Esophagus muscularis mucosa (tissue), 4 donors: Measurements from ENCODE around the gene SLC45A1. TPM values are rescaled to one million over a fixed set of nuclear protein-coding genes. Genes with fewer than 3 reads are reported as not detected.
A peak's percentile ranks its signal among the peaks of the same experiment; 100 is the strongest.

Experiments
- DNase-seq: peaks from one replicate; pipeline ENCODE4 v3.0.0-alpha.2; 2017; ENCODE audit errors: extremely low spot score
- H3K27ac ChIP-seq, 4 donors: fragments of 200-600 bp; sonication (generic); replicated peaks in 1 of 4; 1 replicate in 3 of 4; 2 replicates in 1 of 4; pipeline ENCODE4 v1.5.1; 2016 to 2019; ENCODE audit warnings: mild to moderate bottlenecking in 1 of 4
- H3K27me3 ChIP-seq, 4 donors: fragments of 200-600 bp; sonication (generic); one replicate each; pipeline versions ENCODE4 v1.5.1 to v1.6.0; 2016 to 2019
- H3K36me3 ChIP-seq, 4 donors: fragments of 200-600 bp; sonication (generic); one replicate each; pipeline ENCODE4 v1.5.1; 2016 to 2019
- H3K4me1 ChIP-seq, 4 donors: fragments of 200-600 bp; sonication (generic); one replicate each; pipeline ENCODE4 v1.5.1; 2016 to 2019
- H3K4me3 ChIP-seq, 4 donors: fragments of 200-600 bp; sonication (generic); 1 replicate in 2 of 4; 2 replicates in 2 of 4; pipeline ENCODE4 v1.5.1; 2016 to 2019; ENCODE audit warnings: mild to moderate bottlenecking in 4 of 4, moderate library complexity in 1 of 4
- H3K9me3 ChIP-seq, 4 donors: fragments of 200-600 bp; sonication (generic); 1 replicate in 3 of 4; 2 replicates in 1 of 4; pipeline ENCODE4 v1.5.1; 2016 to 2019
- CTCF ChIP-seq, 3 experiments: fragments of 200-600 bp in 2 of 3; fragments of 450-650 bp in 1 of 3; sonication (generic) in 2 of 3; IDR thresholded peaks; one replicate each; pipeline ENCODE4 v1.5.1; 2017 to 2019; ENCODE audit warnings: antibody characterized with exemption in 3 of 3, mild to moderate bottlenecking in 2 of 3, moderate library complexity in 1 of 3
- EP300 ChIP-seq: sonication (generic); formaldehyde crosslinking; IDR thresholded peaks from one replicate; pipeline ENCODE4 v1.6.1; 2017; ENCODE audit warnings: antibody characterized with exemption
- POLR2A ChIP-seq: fragments of 450-650 bp; IDR thresholded peaks from one replicate; pipeline ENCODE4 v1.6.1; 2017; ENCODE audit warnings: antibody characterized with exemption, moderate library complexity, mild to moderate bottlenecking, low read depth
- POLR2AphosphoS5 ChIP-seq, 2 donors: sonication (generic); formaldehyde crosslinking; IDR thresholded peaks; one replicate each; pipeline ENCODE4 v1.6.1; 2017; ENCODE audit warnings: antibody characterized with exemption in 2 of 2
- WGBS: methylation state at CpG from one replicate; pipeline ENCODE4 v1.1.5; 2018; 5-methylcytosine and 5-hydroxymethylcytosine counted together
- intact Hi-C: fragments of 100-400 bp; cut with DNase I; formaldehyde crosslinking; loops from one replicate; pipeline ENCODE4 v1.15.1; 2023
- total RNA-seq, 4 donors: library from RNA; depleted of rRNA; stranded (reverse); fragments of >200 nt; gene quantifications; one replicate each; pipeline versions ENCODE4 v1.1.0 to v1.2.1, GENCODE V29; 2016

SLC45A1 gene
- total RNA-seq, 4 donors from 2014 or later: 6.8 to 17.5 (median 10.7) TPM

GRCh38 chr1:8382051-8382505 lies 64.2 kb downstream of the SLC45A1 start:
- intact Hi-C loops: no loop called here
- Histone ChIP-seq H3K36me3 (peaks cover 0 to 18% (median 3%) of the 10 kb centered on the region in 4 donors), H3K4me1 (peaks cover 95 to 100% (median 97%) of the 10 kb centered on the region in 4 donors), H3K9me3 (no peaks in the 10 kb centered on the region), H3K27ac (peak overlapping the region; percentile 91 to 95 (median 93)), H3K27me3 (no peaks in the 10 kb centered on the region), H3K4me3 (no peak overlapping the region)
- no peak for DNase-seq
- TF ChIP-seq EP300: no peak
- no peak for TF ChIP-seq CTCF (IDR thresholded peaks at IDR 0.05)
- no peak for TF ChIP-seq POLR2A
- no peak for TF ChIP-seq POLR2AphosphoS5 (IDR thresholded peaks at IDR 0.05)
- WGBS: 95% methylated on average over 8 of the region's 9 CpGs

- Histone ChIP-seq H3K4me1 (peaks cover 94 to 100% (median 96%) of the 10 kb centered on the region in 4 donors), H3K9me3 (no peaks in the 10 kb centered on the region), H3K27ac (peak overlapping the region; percentile 91 to 95 (median 93)), H3K36me3 (peaks cover 0 to 18% (median 4%) of the 10 kb centered on the region in 4 donors), H3K4me3 (no peak overlapping the region), H3K27me3 (no peaks in the 10 kb centered on the region)
- WGBS: 68% methylated on average over 15 of the region's 15 CpGs
- intact Hi-C loops: no loop called here
- no peak for DNase-seq
- no peak for TF ChIP-seq EP300
- no peak for TF ChIP-seq POLR2AphosphoS5 (IDR thresholded peaks at IDR 0.05)
- TF ChIP-seq CTCF (IDR thresholded peaks at IDR 0.05): no peak
Measured at GRCh38 chr1:8382608-8383505, 64.9 kb downstream of the SLC45A1 start.

- H3K4me3 ChIP-seq: no peak overlapping the region
- no peaks in the 10 kb centered on the region for H3K9me3 ChIP-seq
- H3K36me3 ChIP-seq: peaks cover 3 to 21% (median 6%) of the 10 kb centered on the region in 4 donors
- H3K4me1 ChIP-seq: peaks cover 83 to 92% (median 88%) of the 10 kb centered on the region in 4 donors
- intact Hi-C loops: no loop called here
- WGBS: 72% methylated on average over 6 of the region's 6 CpGs
- peak overlapping the region; percentile 26 to 95 (median 93) for H3K27ac ChIP-seq
- no peaks in the 10 kb centered on the region for H3K27me3 ChIP-seq
- TF ChIP-seq CTCF (IDR thresholded peaks at IDR 0.05) (no peak), POLR2AphosphoS5 (IDR thresholded peaks at IDR 0.05) (no peak), POLR2A (no peak), EP300 (no peak)
- DNase-seq: no peak
Measured at GRCh38 chr1:8384088-8384487, 66.2 kb downstream of the SLC45A1 start.

- Histone ChIP-seq H3K9me3 (no peaks in the 10 kb centered on the region), H3K4me1 (peaks cover 79 to 90% (median 86%) of the 10 kb centered on the region in 4 donors), H3K4me3 (no peak overlapping the region), H3K27ac (peak overlapping the region; percentile 26 to 95 (median 93)), H3K27me3 (no peaks in the 10 kb centered on the region), H3K36me3 (peaks cover 3 to 26% (median 6%) of the 10 kb centered on the region in 4 donors)
- TF ChIP-seq EP300 (no peak), POLR2A (no peak), POLR2AphosphoS5 (IDR thresholded peaks at IDR 0.05) (no peak), CTCF (IDR thresholded peaks at IDR 0.05) (no peak)
- intact Hi-C loops: no loop called here
- no peak for DNase-seq
- WGBS: 61% methylated on average over 2 of the region's 2 CpGs
Measured at GRCh38 chr1:8384577-8384976, 66.7 kb downstream of the SLC45A1 start.
